NCI-H1092 (cell line): ENCODE data around the gene P4HA2.
"Not testable (repeated sequence)": the region's sequence is repeated elsewhere in the genome, so short reads cannot be mapped to it uniquely, and the experiment has no call there.

Experiments used
- DNase-seq: peaks from one replicate; lab custom pipeline; 2025; lab: John Stamatoyannopoulos, UW

The P4HA2 gene

GRCh38 chr5:132199116-132199680, 28.5 kb downstream of the P4HA2 start:
- DNase-seq = no peak

GRCh38 chr5:132198571-132198970, 29.1 kb downstream of the P4HA2 start:
- no peak for DNase-seq

GRCh38 chr5:132195727-132196126, 31.9 kb downstream of the P4HA2 start:
- DNase-seq = no peak

GRCh38 chr5:132193165-132193694, 34.4 kb downstream of the P4HA2 start:
- no peak for DNase-seq

- DNase-seq = peak; percentile 29
These were observed 37.4 kb downstream of the P4HA2 start for GRCh38 chr5:132190161-132190817.

- no peak for DNase-seq
These were observed 43.1 kb downstream of the P4HA2 start for GRCh38 chr5:132184588-132184987.

- DNase-seq = no peak
These were observed 43.9 kb downstream of the P4HA2 start for GRCh38 chr5:132183723-132184122.

- no peak for DNase-seq
These were observed 45.2 kb downstream of the P4HA2 start for GRCh38 chr5:132182359-132183040.

GRCh38 chr5:132181011-132181629, 46.5 kb downstream of the P4HA2 start:
- DNase-seq = no peak

GRCh38 chr5:132180134-132180745, 47.4 kb downstream of the P4HA2 start:
- no peak for DNase-seq

- DNase-seq = no peak
These were observed 48.2 kb downstream of the P4HA2 start for GRCh38 chr5:132179405-132179804.

GRCh38 chr5:132177691-132178149, 49.9 kb downstream of the P4HA2 start:
- no peak for DNase-seq

GRCh38 chr5:132176987-132177386, 50.7 kb downstream of the P4HA2 start:
- no peak for DNase-seq

GRCh38 chr5:132176521-132176945, 51.1 kb downstream of the P4HA2 start:
- no peak for DNase-seq

- no peak for DNase-seq
These were observed 64.7 kb downstream of the P4HA2 start for GRCh38 chr5:132162945-132163344.

- DNase-seq = not testable (repeated sequence)
These were observed 65.9 kb downstream of the P4HA2 start for GRCh38 chr5:132161574-132162326.

- DNase-seq = no peak
These were observed 71.2 kb downstream of the P4HA2 start for GRCh38 chr5:132156413-132156812.

GRCh38 chr5:132150565-132150964, 77.1 kb downstream of the P4HA2 start:
- no peak for DNase-seq

- DNase-seq = no peak
These were observed 80.0 kb downstream of the P4HA2 start for GRCh38 chr5:132147663-132148062.

- not testable (repeated sequence) for DNase-seq
These were observed 82.3 kb downstream of the P4HA2 start for GRCh38 chr5:132145326-132145725.

- no peak for DNase-seq
These were observed 84.5 kb downstream of the P4HA2 start for GRCh38 chr5:132143148-132143547.
